ENCODE results near the gene CSPG4. TPM values are rescaled to one million over a fixed set of nuclear protein-coding genes. Genes with fewer than 3 reads are reported as not detected.
"Not testable (repeated sequence)": the region's sequence is repeated elsewhere in the genome, so short reads cannot be mapped to it uniquely, and the experiment has no call there.

The CSPG4 gene, protein sequence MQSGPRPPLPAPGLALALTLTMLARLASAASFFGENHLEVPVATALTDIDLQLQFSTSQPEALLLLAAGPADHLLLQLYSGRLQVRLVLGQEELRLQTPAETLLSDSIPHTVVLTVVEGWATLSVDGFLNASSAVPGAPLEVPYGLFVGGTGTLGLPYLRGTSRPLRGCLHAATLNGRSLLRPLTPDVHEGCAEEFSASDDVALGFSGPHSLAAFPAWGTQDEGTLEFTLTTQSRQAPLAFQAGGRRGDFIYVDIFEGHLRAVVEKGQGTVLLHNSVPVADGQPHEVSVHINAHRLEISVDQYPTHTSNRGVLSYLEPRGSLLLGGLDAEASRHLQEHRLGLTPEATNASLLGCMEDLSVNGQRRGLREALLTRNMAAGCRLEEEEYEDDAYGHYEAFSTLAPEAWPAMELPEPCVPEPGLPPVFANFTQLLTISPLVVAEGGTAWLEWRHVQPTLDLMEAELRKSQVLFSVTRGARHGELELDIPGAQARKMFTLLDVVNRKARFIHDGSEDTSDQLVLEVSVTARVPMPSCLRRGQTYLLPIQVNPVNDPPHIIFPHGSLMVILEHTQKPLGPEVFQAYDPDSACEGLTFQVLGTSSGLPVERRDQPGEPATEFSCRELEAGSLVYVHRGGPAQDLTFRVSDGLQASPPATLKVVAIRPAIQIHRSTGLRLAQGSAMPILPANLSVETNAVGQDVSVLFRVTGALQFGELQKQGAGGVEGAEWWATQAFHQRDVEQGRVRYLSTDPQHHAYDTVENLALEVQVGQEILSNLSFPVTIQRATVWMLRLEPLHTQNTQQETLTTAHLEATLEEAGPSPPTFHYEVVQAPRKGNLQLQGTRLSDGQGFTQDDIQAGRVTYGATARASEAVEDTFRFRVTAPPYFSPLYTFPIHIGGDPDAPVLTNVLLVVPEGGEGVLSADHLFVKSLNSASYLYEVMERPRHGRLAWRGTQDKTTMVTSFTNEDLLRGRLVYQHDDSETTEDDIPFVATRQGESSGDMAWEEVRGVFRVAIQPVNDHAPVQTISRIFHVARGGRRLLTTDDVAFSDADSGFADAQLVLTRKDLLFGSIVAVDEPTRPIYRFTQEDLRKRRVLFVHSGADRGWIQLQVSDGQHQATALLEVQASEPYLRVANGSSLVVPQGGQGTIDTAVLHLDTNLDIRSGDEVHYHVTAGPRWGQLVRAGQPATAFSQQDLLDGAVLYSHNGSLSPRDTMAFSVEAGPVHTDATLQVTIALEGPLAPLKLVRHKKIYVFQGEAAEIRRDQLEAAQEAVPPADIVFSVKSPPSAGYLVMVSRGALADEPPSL (N-terminal part only)
- polyA plus RNA-seq (0.67 to 1.9 TPM (median 1.7 TPM) in 3 replicates), polyA minus RNA-seq (3.2 to 15.0 TPM (median 4.5 TPM) in 3 replicates)
- polyA plus RNA-seq (2011; ENCODE audit: low read depth): 0.31 TPM
- polyA plus RNA-seq (2011; cell fraction: cytosol; rRNA removed): 0.16 and 0.49 TPM in 2 replicates
- polyA plus RNA-seq (2011; cell fraction: nucleus; rRNA removed): 2.5 and 5.0 TPM in 2 replicates
- polyA plus RNA-seq (2012; ENCODE audit: low replicate concordance): 1.7 and 5.4 TPM in 2 replicates
- 2.5 TPM for polyA minus RNA-seq (2011; cell fraction: cytosol; rRNA and poly(A)+ RNA removed)
- 8.4 and 12.3 TPM in 2 replicates for polyA minus RNA-seq (2011; cell fraction: nucleus; rRNA and poly(A)+ RNA removed)

GRCh38 chr15:75712668-75713337 lies at the start of gene CSPG4:
Gene CSPG4, minus strand, starts transcription at chr15:75712848. Its CDS starts 93 bp downstream, at chr15:75712755.
- Histone ChIP-seq H3K36me3 (ENCODE audit: control insufficient read depth in 2 of 2, extremely low read depth in 1 of 2, insufficient read depth in 2 of 2, low read length in 2 of 2) (no peaks in the 10 kb centered on the region), H2AFZ (ENCODE audit: control insufficient read depth, low read length) (no peak within 1 kb of the TSS), H3K27ac (ENCODE audit: control insufficient read depth, insufficient read depth, low read length) (no peak within 1 kb of the TSS), H3K9me1 (ENCODE audit: control insufficient read depth, extremely low read depth, insufficient read depth, low read length) (no peaks in the 10 kb centered on the region), H3K9ac (ENCODE audit: control insufficient read depth, extremely low read depth, insufficient read depth, low read length) (peak within 1 kb of the TSS; percentile 52), H3K9me3 (ENCODE audit: control insufficient read depth, low read depth, low read length) (no peaks in the 10 kb centered on the region), H3K79me2 (ENCODE audit: control insufficient read depth, insufficient read depth, low read length) (no peaks in the 10 kb centered on the region), H4K20me1 (ENCODE audit: control insufficient read depth, extremely low read depth, insufficient read depth, low read length) (no peaks in the 10 kb centered on the region), H3K27me3 (ENCODE audit: control insufficient read depth, extremely low read depth, insufficient read depth, low read length) (no peaks in the 10 kb centered on the region), H3K4me1 (ENCODE audit: control insufficient read depth, extremely low read depth, insufficient read depth, low read length) (peaks cover 8% of the 10 kb centered on the region), H3K4me2 (ENCODE audit: control insufficient read depth, extremely low read depth, insufficient read depth, low read depth, low read length) (peak within 1 kb of the TSS; percentile 37), H3K4me3 (ENCODE audit: control insufficient read depth in 2 of 3, extremely low read depth in 1 of 3, insufficient read depth in 2 of 3, low read depth in 1 of 3, low read length in 3 of 3) (peak within 1 kb of the TSS in 2 of 3 experiments; percentile 5 to 38)
- dilution Hi-C loops (cut with MboI; ENCODE audit: extremely low pct_ligation_motif_present, low sequenced_read_pairs): no loop called here
- no peak for FAIRE-seq
- DNase-seq (ENCODE audit: low read depth, low spot score): no peak
- TF ChIP-seq, protein P1, sequence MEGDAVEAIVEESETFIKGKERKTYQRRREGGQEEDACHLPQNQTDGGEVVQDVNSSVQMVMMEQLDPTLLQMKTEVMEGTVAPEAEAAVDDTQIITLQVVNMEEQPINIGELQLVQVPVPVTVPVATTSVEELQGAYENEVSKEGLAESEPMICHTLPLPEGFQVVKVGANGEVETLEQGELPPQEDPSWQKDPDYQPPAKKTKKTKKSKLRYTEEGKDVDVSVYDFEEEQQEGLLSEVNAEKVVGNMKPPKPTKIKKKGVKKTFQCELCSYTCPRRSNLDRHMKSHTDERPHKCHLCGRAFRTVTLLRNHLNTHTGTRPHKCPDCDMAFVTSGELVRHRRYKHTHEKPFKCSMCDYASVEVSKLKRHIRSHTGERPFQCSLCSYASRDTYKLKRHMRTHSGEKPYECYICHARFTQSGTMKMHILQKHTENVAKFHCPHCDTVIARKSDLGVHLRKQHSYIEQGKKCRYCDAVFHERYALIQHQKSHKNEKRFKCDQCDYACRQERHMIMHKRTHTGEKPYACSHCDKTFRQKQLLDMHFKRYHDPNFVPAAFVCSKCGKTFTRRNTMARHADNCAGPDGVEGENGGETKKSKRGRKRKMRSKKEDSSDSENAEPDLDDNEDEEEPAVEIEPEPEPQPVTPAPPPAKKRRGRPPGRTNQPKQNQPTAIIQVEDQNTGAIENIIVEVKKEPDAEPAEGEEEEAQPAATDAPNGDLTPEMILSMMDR (optimal IDR thresholded peaks at IDR 0.05 in 1 of 3, IDR thresholded peaks at IDR 0.05 in 1 of 3, conservative IDR thresholded peaks at IDR 0.05 in 1 of 3; ENCODE audit: extremely low read depth in 1 of 3, insufficient read depth in 2 of 3, low read length in 3 of 3): no peak
- TF ChIP-seq EZH2 (IDR thresholded peaks at IDR 0.05; ENCODE audit: low read length): no peak

DNA sequence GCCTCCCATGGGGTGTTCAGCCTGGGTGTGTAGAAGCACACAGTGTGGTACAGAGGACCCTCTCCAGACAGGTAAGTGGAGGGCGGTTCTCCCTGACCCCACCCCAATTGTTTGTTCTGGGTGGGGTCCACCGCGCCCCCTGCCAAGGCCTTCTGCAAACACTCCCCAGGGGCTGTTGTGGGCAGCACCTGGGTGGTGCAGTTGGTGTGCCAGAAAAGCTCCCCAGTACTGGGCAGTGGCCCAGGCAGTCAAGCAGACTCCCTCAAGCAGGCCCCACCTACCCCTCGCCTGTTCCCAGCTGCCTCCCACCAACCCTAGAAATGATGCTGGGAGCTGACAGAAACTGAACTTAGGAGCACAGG lies 49.7 kb upstream of the CSPG4 start:
- H3K4me2 ChIP-seq (ENCODE audit: control insufficient read depth, extremely low read depth, insufficient read depth, low read depth, low read length); H3K9me1 ChIP-seq (ENCODE audit: control insufficient read depth, extremely low read depth, insufficient read depth, low read length); H4K20me1 ChIP-seq (ENCODE audit: control insufficient read depth, extremely low read depth, insufficient read depth, low read length); H3K79me2 ChIP-seq (ENCODE audit: control insufficient read depth, insufficient read depth, low read length); dilution Hi-C loops (cut with MboI; ENCODE audit: extremely low pct_ligation_motif_present, low sequenced_read_pairs); H3K27ac ChIP-seq (ENCODE audit: control insufficient read depth, insufficient read depth, low read length); H2AFZ ChIP-seq (ENCODE audit: control insufficient read depth, low read length); H3K36me3 ChIP-seq (ENCODE audit: control insufficient read depth in 2 of 2, extremely low read depth in 1 of 2, insufficient read depth in 2 of 2, low read length in 2 of 2); H3K4me3 ChIP-seq (ENCODE audit: control insufficient read depth in 2 of 3, extremely low read depth in 1 of 3, insufficient read depth in 2 of 3, low read depth in 1 of 3, low read length in 3 of 3); H3K9me3 ChIP-seq (ENCODE audit: control insufficient read depth, low read depth, low read length); H3K9ac ChIP-seq (ENCODE audit: control insufficient read depth, extremely low read depth, insufficient read depth, low read length); DNase-seq (ENCODE audit: low read depth, low spot score); H3K27me3 ChIP-seq (ENCODE audit: control insufficient read depth, extremely low read depth, insufficient read depth, low read length); FAIRE-seq; H3K4me1 ChIP-seq (ENCODE audit: control insufficient read depth, extremely low read depth, insufficient read depth, low read length): not testable (repeated sequence)
